ENCODE measurements around the gene FOXJ3. TPM values are rescaled to one million over a fixed set of nuclear protein-coding genes. Genes with fewer than 3 reads are reported as not detected.
A peak's percentile ranks its signal among the peaks of the same experiment; 100 is the strongest.

Gene FOXJ3
- total and polyA plus RNA-seq, 2 of the 4 experiments (the other 2 are of a cell fraction) = 16.7 to 30.5 TPM

DNA sequence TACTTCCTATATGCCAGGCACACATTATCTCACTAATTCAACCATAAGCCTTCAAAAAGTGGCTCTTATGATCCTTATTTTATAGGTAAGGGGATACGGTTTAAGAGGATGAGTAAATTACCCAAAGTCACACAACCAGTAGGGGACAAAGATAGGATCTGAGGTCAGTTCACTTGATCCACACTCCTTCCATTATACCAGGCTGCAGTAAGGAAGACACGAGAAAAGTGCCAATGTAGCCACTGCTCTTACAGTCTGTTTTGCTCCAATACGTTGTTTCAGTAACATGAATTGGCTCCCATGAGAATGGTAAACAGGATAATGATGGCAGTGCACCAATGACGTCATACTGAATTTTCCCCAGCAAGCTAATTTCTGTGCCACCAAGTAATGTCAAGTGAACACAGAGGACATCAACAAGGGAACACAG is 155.1 kb downstream of the FOXJ3 start:
- Histone ChIP-seq H2BK5ac (ENCODE audit: low read depth, low read length, poor library complexity, severe bottlenecking) (no peak overlapping the region), H3K4me1 (ENCODE audit: control insufficient read depth, insufficient read depth, low read length) (peaks cover 6% of the 10 kb centered on the region), H3K4me2 (ENCODE audit: low read depth, low read length) (no peak overlapping the region), H2AK9ac (replicated peaks; ENCODE audit: low read depth, low read length, poor library complexity) (no peak overlapping the region), H3K36me3 (ENCODE audit: control insufficient read depth, insufficient read depth, low read length) (peaks cover 17% of the 10 kb centered on the region), H3K23ac (ENCODE audit: low read depth, low read length) (no peak overlapping the region), H2BK120ac (ENCODE audit: low read depth, low read length) (no peak overlapping the region), H2AK5ac (ENCODE audit: low read depth, low read length) (no peak overlapping the region), H4K91ac (ENCODE audit: insufficient read depth, low read depth, low read length) (no peak overlapping the region), H3K9me3 (ENCODE audit: control insufficient read depth, insufficient read depth, low read length) (no peaks in the 10 kb centered on the region), H4K5ac (ENCODE audit: low read depth, low read length) (no peak overlapping the region), H3K14ac (replicated peaks; ENCODE audit: low read depth, low read length) (no peak overlapping the region), H2AFZ (replicated peaks; ENCODE audit: low read length, poor library complexity) (no peak overlapping the region), H3K9me1 (ENCODE audit: insufficient read depth, low read length) (0 out of 2 replicates have a peak, but pooled peaks cover 2% of the 10 kb centered on the region), H2BK20ac (ENCODE audit: low read depth, low read length) (no peak overlapping the region), H3K27ac (ENCODE audit: insufficient read depth, low read length) (no peak overlapping the region), H3K56ac (ENCODE audit: extremely low read depth, insufficient read depth, low read length) (no peak overlapping the region), H3K4me3 (ENCODE audit: insufficient read depth, low read depth, low read length) (no peak overlapping the region), H4K8ac (ENCODE audit: low read depth in 2 of 2, low read length in 2 of 2) (no peak overlapping the region), H4K20me1 (ENCODE audit: insufficient read depth, low read length) (peaks cover 9% of the 10 kb centered on the region; the same call in 1 of the 2 replicates), H2BK15ac (ENCODE audit: low read depth, low read length) (no peak overlapping the region), H3K18ac (ENCODE audit: low read depth, low read length) (no peak overlapping the region), H3K9ac (ENCODE audit: low read depth, low read length) (no peak overlapping the region), H3K4ac (ENCODE audit: low read depth, low read length) (no peak overlapping the region), H3K79me1 (ENCODE audit: low read depth in 1 of 2, low read length in 2 of 2) (peaks cover 0 to 13% of the 10 kb centered on the region in 2 experiments; a peak in 2 of 4 replicates), H3K27me3 (ENCODE audit: control insufficient read depth, insufficient read depth, low read length) (no peaks in the 10 kb centered on the region)
- intact Hi-C loops (cut with micrococcal nuclease) (loop anchor here (10.0 kb wide), 1 partner anchor 475 kb away; the partner anchor contains the start of gene PPIH), in situ Hi-C loops (cut with MboI; ENCODE audit: low sequenced_read_pairs) (no loop called here), dilution Hi-C loops (cut with HindIII; ENCODE audit: low sequenced_read_pairs, unreplicated experiment) (no loop called here)
- 60% methylated on average over 1 of the region's 4 CpGs; no CpG with 5 or more reads in 1 of the 2 experiments for WGBS, 2 experiments (ENCODE audit: extremely low coverage in 2 of 2, insufficient read length in 1 of 2)
- no peak for ATAC-seq (ENCODE audit: low read depth)
- DNase-seq = peak; percentile 3
- POLR2A ChIA-PET (ENCODE audit: unreplicated experiment) = no interaction called here
- no TSS peak for BruUV-seq (replicated peaks)
- TF ChIP-seq USF2 (IDR thresholded peaks at IDR 0.05; ENCODE audit: low read depth, low read length) = no peak
- TF ChIP-seq SMC3 (IDR thresholded peaks at IDR 0.05; ENCODE audit: low read depth, low read length) = no peak
- TF ChIP-seq POLR2A (IDR thresholded peaks at IDR 0.05; ENCODE audit: low read depth, low read length) = no peak
- no peak for TF ChIP-seq MAZ (IDR thresholded peaks at IDR 0.05; ENCODE audit: borderline replicate concordance, low read depth, low read length)
- TF ChIP-seq BHLHE40 (IDR thresholded peaks at IDR 0.05; ENCODE audit: low read depth, low read length) = no peak
- no peak for TF ChIP-seq CHD1 (IDR thresholded peaks at IDR 0.05; ENCODE audit: low read depth, low read length)
- TF ChIP-seq, protein P1, sequence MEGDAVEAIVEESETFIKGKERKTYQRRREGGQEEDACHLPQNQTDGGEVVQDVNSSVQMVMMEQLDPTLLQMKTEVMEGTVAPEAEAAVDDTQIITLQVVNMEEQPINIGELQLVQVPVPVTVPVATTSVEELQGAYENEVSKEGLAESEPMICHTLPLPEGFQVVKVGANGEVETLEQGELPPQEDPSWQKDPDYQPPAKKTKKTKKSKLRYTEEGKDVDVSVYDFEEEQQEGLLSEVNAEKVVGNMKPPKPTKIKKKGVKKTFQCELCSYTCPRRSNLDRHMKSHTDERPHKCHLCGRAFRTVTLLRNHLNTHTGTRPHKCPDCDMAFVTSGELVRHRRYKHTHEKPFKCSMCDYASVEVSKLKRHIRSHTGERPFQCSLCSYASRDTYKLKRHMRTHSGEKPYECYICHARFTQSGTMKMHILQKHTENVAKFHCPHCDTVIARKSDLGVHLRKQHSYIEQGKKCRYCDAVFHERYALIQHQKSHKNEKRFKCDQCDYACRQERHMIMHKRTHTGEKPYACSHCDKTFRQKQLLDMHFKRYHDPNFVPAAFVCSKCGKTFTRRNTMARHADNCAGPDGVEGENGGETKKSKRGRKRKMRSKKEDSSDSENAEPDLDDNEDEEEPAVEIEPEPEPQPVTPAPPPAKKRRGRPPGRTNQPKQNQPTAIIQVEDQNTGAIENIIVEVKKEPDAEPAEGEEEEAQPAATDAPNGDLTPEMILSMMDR (conservative IDR thresholded peaks at IDR 0.05; ENCODE audit: low read depth, low read length) = no peak
- TF ChIP-seq NFE2L2 (IDR thresholded peaks at IDR 0.05; ENCODE audit: low read depth, low read length) = no peak
- TF ChIP-seq MAFK (IDR thresholded peaks at IDR 0.05; ENCODE audit: low read depth, low read length) = no peak
- no peak for TF ChIP-seq RCOR1 (IDR thresholded peaks at IDR 0.05; ENCODE audit: insufficient replicate concordance, low read length)
- TF ChIP-seq RAD21 (IDR thresholded peaks at IDR 0.05; ENCODE audit: low read length) = no peak
- TF ChIP-seq RFX5 (IDR thresholded peaks at IDR 0.05; ENCODE audit: low read depth, low read length) = no peak
- no peak for TF ChIP-seq CEBPB (IDR thresholded peaks at IDR 0.05; ENCODE audit: low read depth, low read length)
- CTCF ChIA-PET = no interaction called here

Data from IMR-90 (cell line).